ENCODE measurements around the gene DPY30.

- TF ChIP-seq, protein P1, sequence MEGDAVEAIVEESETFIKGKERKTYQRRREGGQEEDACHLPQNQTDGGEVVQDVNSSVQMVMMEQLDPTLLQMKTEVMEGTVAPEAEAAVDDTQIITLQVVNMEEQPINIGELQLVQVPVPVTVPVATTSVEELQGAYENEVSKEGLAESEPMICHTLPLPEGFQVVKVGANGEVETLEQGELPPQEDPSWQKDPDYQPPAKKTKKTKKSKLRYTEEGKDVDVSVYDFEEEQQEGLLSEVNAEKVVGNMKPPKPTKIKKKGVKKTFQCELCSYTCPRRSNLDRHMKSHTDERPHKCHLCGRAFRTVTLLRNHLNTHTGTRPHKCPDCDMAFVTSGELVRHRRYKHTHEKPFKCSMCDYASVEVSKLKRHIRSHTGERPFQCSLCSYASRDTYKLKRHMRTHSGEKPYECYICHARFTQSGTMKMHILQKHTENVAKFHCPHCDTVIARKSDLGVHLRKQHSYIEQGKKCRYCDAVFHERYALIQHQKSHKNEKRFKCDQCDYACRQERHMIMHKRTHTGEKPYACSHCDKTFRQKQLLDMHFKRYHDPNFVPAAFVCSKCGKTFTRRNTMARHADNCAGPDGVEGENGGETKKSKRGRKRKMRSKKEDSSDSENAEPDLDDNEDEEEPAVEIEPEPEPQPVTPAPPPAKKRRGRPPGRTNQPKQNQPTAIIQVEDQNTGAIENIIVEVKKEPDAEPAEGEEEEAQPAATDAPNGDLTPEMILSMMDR (conservative IDR thresholded peaks at IDR 0.05): no peak
- TF ChIP-seq ZFX (IDR thresholded peaks at IDR 0.05): no peak
These were observed 60.6 kb downstream of the DPY30 start for GRCh38 chr2:31979018-31979417.
